GM19328 (cell line): ENCODE results near the gene ARL15.
"Not testable (repeated sequence)": the region's sequence is repeated elsewhere in the genome, so short reads cannot be mapped to it uniquely, and the experiment has no call there.

Experiments
- ATAC-seq: cut with Tn5 transposase; IDR thresholded peaks from one replicate; pipeline ENCODE4 v1.9.1; 2021; ENCODE audit warnings: mild to moderate bottlenecking, moderate library complexity; ENCODE audit not compliant: unreplicated experiment

Gene ARL15

DNA sequence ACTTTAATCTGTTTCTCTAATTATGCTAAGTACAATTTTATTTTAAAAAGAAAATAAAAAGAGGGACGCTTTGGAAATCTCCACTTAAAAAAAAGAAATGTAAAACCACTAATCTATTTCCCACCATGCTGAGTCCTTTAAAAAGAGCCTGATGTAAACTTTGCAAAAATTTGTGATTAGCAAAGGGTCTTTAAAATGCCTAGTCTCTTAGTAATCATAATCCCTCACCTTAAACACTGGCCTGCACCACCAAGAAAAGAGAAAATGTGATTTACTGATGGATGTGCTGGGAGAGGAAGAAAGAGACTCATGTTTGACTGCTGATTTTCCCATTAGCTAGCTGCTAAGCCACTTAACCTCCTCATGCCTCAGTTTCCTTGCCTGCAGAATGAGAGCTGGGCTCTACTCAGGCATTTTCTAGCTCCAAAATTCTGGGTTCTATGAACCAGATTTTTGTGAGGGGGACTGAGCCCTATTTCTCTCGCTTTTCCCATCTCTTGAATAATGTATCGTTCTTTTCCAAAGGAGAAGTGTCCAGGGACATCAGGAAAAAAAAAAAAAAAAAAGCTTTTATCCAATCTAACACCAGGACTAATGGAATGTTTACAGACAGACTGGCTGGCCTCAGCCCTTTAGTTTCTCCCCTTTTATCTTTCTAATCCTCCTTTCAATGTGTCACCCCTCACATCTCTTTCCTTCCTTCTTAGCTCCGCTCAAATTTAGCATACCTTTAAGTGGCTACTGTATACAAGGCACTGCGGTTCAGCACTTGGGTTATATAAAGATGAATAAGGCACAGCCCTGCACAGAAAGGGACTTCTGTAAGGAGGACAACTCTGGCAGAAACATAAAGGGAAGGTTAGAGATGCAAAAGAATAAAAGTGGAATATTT lies 312.4 kb downstream of the ARL15 start:
- ATAC-seq, result no peak

DNA sequence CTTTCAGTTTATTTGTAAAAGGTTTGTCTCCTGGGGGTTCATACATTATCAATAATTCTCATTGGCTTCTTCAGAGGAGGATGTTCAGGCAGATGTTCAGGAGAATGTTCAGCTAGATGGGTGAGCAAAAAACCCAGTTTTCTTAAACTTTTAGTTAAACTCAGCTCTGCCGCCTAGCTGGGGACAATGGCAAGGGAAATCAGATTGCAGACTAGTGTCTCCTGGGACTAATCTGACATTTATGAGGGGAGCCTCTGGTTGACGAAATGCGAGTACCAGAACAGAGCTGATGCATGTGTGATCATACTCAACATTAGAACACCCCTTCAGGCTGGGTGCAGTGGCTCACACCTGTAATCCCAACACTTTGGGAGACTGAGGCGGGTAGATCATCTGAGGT lies 314.4 kb downstream of the ARL15 start:
- no peak for ATAC-seq

GRCh38 chr5:53994148-53994547 lies 316.2 kb downstream of the ARL15 start:
- no peak for ATAC-seq

DNA sequence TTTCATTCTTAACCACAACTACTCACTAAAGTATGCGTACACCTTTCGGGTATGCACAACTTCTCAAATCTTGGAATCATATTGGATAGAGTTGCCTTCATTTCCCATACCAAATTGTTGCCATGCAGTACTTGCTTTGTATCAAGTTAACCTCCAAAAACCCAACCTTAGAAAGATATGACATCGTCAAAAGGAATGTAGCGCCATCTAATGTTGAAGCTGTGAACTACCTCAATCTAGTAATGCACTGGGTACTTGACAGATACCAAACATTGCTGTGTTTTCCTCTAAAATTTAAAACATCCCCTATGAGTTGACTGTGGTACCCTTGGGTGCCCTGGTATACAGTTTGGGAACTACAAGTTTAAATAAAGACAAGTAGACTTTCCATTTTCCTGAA lies 318.4 kb downstream of the ARL15 start:
- no peak for ATAC-seq

DNA sequence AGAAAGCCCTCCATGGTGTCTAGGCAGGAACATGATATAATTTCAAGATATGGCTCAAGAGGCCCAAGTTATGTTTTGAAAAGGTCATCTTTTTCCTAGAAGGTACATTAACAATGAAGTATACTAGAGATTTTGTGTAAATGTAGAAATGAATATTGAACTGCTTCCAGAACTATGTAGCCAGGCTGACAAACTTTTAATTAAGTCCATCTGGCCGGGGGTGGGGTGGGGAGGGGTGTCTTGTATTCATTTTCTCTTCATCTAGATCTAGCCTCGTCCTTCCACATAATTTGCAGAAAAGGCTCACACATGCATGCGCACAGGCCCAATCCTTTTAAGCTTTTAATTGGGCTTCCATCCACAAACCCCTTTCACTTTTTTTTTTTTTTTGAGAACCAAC lies 323.3 kb downstream of the ARL15 start:
- no peak for ATAC-seq

- no peak for ATAC-seq
These were observed 324.6 kb downstream of the ARL15 start for GRCh38 chr5:53985796-53986195.

- ATAC-seq, result no peak
These were observed 325.4 kb downstream of the ARL15 start for GRCh38 chr5:53984971-53985370.

DNA sequence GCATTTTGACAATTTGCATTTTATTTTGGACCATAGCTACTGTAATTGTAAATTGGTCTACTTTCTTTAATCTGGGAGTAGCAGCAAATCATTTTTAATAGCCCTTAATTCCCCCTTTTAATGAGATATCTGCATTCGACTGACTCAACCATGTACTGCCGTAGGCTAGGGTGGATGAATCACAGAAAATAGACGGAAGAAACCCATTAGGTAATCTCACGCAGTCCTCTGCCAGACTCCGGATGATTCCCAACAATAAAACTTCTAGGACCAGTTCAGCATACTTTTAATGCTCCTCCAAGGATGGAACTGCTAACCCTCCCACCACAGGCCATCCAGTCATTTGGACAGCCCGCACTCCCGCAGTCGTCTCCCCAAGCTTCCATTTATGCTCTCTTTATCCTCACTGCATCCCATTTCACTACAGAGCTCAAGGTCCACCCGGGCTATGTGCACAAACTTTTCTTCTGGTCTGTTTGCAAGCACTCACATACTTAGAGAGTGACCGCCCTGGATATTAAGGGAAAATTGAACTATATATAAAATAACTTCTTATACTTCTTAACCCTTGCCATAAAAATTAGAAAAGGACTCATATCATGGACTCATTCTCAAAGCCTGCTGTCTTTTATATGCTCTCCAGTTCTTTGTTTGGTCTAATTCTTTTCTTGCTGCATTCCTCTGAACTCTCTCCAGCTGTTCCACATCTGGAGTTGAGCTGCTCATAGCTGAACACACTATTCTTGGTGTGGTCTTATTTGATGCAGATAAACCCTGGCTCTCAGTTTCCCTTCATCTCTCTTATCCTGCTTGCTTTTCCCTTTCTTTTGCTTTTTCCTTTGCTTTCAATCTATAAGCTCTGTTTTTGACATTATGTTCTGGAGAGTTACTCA lies 326.6 kb downstream of the ARL15 start:
- ATAC-seq, result no peak

- ATAC-seq, result not testable (repeated sequence)
These were observed 328.1 kb downstream of the ARL15 start for GRCh38 chr5:53982319-53982718.

DNA sequence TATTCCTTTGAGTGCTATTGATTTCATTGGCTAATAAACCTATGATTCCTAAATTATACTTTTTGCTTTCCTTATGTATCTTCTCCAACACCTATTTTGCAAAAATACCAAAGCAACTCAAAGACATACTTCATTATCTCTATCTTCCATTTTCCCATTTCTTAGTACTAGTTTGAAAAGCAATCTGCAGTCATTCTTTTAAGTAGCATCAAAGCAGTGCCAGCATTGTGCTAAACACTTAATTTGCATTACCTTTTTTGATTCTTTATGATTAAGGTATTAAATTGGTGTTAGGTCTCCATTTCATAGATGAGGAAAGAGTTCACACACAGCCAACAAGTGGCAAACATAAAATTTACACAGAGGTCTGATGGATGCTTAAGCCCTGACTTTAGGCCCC lies 330.3 kb downstream of the ARL15 start:
- no peak for ATAC-seq

DNA sequence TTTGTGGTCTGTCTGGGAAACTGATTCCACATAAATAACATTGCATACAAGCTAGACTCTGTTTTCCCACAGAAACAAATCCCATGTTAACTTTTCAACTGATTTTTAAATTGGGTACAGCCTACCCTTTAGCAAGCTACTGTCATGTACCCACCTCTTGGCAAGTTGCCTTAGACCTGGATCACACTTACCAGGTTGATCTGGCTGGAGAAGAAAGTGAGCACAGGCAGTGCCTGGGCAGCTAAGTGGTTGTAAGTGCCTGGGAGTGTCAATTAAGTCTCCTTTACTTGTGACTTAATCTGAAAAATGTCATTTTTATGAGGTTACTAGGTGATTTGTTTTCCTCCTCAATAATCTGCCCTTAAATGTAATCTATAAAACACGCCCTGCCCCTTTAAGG lies 336.4 kb downstream of the ARL15 start:
- no peak for ATAC-seq

DNA sequence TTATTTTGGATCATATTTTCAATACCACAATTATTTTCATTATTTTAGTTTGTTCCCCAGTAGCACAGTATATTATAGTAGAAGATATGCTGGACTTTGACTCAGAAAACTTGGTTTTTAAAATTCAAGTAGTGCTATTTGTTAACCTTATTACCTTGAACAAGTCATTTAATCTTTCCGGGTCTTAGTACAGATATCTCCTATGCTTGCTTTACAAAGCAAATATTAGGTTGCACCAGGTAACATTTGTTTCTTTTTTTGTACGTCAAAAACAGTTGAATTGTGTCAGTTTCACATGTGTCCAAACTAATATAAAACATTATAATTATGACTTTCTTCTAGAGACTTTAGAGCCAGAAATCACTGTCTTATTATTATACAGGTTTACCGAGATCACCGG lies 338.1 kb downstream of the ARL15 start:
- ATAC-seq, result no peak

- ATAC-seq, result no peak
These were observed 338.8 kb downstream of the ARL15 start for GRCh38 chr5:53971551-53971950.

DNA sequence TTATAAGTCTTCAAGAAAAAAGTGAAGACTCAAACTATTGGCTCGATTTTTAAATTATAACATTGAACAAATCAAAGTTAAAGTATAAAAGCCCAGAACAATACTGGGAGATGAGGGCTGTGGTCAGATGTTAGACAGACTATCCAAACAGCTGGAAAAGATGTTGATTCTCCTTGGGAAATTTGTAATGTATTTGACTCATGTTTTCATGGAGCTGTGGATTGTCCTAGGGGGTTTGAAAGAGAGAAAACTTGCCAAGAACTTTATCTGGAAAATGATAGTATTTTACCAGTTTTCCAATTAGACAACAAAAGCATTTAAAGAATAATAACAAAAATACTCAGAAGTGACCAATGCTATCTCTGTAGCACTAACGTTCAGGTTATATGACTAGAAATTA lies 339.2 kb downstream of the ARL15 start:
- no peak for ATAC-seq

GRCh38 chr5:53970475-53970874 lies 339.9 kb downstream of the ARL15 start:
- no peak for ATAC-seq

DNA sequence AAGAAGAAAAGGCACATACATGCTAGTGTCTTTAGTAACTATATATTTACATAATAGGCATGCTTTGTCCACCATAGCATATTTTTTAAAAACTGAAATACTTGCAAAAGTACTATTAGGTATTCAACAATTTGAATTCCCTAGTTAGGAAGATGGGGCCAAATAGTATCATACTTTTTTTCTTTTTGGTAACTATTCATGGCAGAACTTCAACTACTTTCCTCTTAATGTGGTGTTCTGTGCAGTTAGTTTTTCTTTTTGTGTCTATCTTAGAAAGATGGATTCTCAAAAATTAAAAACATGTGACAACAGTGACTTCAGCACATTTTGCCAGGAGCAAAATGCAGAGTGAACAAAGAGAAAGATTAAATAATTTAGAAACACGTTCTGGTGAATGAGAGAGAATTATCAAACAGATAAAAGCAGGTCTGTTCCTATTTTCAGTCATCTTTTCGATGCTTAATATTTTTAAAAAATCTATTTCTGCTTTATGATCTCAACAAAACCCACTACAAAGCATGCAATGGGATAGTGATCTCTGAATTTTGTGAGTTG lies 341.1 kb downstream of the ARL15 start:
- no peak for ATAC-seq

DNA sequence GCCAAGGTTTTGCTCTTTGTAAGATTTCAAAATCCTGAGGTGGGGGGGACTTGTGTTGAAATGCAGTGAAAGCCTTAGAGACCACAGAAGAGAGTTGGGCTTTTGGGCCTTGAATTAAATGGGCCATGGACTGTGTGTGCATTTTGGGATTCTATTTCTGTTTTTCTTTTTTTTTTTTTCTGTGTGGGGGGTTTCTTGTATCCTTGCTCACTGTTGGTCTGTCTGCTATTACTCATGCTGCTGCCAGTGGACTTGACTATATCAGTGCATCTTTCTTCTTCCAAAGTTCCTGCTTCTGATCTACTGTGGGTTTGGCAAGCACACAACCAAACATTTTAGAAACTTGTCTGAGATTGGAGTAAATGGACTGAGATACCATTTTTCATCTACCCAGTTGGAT lies 344.9 kb downstream of the ARL15 start:
- ATAC-seq, result no peak

DNA sequence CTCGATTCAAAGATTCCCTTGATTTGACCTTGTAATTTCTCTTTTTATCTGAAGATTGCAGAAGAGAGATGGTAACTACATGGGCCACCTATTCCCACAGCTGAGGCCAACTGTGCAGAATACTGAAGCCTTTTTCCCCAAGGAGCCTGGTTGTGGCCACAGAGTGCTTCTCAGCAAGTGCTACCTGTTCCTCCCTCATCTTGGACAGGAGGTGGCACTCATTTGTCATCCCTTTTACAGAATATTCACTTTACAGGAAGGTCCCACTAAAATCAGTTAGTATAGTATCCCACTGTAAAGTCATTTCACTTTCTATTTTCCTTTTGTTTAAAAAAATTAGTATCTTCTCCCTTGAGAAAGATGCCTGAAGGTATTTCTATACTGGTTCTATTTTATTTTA lies 346.4 kb downstream of the ARL15 start:
- ATAC-seq, result no peak

- ATAC-seq, result no peak
These were observed 348.1 kb downstream of the ARL15 start for GRCh38 chr5:53962306-53962705.

GRCh38 chr5:53956632-53957031 lies 353.7 kb downstream of the ARL15 start:
- ATAC-seq, result no peak

DNA sequence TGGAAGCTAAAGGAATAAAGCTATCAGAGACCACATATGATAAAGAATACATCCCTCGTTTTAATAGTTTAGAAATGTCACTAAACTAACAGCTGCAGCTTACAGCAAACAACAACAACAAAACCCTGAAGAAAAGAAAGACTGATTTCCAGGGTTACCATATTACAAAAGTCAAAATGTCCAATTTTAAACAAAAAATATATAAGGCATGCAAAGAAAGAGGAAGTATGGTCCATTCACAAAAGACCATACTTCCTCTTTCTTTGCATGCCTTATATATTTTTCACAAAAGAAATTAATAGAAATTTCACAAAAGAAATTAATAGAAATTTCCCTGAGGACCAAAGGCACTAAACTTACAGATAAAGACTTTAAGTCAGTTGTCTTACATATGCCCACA lies 354.2 kb downstream of the ARL15 start:
- no peak for ATAC-seq

GRCh38 chr5:53950621-53951020 lies 359.8 kb downstream of the ARL15 start:
- no peak for ATAC-seq
